GM10266 (cell line): ENCODE data around the gene MCU.
"Not testable (repeated sequence)": the region's sequence is repeated elsewhere in the genome, so short reads cannot be mapped to it uniquely, and the experiment has no call there.

Source experiments
- DNase-seq: peaks from one replicate; pipeline ENCODE4 v3.0.0; 2012; ENCODE audit errors: extremely low spot score
- TF ChIP-seq, protein P1 (sequence below): IDR thresholded peaks from 2 replicates; pipeline ENCODE4 v1.5.1; 2012; ENCODE audit warnings: mild to moderate bottlenecking, low read depth; ENCODE audit not compliant: control insufficient read depth, insufficient read depth; ENCODE audit errors: missing control alignments

MCU gene

DNA sequence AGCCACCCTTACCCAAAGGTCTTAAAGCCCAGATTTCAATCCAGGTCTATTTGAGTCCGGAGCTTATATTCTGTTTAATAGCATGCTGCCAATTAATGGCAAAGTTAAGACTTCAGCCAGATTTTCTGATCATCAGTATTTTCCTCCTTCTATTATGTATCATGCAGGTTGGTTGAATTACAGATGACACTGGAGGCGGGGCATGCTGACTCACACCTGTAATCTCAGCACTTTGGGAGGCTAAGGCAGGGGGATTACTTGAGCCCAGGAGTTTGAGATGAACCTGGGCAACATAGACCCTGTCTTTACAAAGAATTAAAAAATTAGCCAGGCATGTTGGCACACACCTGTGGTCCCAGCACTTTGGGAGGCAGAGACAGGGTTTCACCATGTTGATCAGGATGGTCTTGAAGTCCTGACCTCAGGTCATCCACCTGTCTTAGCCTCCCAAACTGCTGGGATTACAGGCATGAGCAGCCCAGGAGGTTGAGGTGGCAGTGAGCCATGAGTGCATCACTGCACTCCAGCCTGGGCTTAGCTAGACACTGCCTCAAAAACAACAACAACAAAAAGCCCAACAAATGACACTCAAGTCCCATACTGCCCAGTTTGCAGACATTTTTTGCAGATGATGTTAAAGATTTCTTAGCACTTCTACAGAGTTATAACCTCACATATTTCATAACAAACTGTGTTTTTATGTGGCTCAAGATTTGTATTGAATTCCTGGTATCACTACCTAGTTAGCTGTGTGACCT is 62.5 kb downstream of the MCU start:
- TF ChIP-seq, protein P1, sequence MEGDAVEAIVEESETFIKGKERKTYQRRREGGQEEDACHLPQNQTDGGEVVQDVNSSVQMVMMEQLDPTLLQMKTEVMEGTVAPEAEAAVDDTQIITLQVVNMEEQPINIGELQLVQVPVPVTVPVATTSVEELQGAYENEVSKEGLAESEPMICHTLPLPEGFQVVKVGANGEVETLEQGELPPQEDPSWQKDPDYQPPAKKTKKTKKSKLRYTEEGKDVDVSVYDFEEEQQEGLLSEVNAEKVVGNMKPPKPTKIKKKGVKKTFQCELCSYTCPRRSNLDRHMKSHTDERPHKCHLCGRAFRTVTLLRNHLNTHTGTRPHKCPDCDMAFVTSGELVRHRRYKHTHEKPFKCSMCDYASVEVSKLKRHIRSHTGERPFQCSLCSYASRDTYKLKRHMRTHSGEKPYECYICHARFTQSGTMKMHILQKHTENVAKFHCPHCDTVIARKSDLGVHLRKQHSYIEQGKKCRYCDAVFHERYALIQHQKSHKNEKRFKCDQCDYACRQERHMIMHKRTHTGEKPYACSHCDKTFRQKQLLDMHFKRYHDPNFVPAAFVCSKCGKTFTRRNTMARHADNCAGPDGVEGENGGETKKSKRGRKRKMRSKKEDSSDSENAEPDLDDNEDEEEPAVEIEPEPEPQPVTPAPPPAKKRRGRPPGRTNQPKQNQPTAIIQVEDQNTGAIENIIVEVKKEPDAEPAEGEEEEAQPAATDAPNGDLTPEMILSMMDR, result no peak
- DNase-seq, result no peak

DNA sequence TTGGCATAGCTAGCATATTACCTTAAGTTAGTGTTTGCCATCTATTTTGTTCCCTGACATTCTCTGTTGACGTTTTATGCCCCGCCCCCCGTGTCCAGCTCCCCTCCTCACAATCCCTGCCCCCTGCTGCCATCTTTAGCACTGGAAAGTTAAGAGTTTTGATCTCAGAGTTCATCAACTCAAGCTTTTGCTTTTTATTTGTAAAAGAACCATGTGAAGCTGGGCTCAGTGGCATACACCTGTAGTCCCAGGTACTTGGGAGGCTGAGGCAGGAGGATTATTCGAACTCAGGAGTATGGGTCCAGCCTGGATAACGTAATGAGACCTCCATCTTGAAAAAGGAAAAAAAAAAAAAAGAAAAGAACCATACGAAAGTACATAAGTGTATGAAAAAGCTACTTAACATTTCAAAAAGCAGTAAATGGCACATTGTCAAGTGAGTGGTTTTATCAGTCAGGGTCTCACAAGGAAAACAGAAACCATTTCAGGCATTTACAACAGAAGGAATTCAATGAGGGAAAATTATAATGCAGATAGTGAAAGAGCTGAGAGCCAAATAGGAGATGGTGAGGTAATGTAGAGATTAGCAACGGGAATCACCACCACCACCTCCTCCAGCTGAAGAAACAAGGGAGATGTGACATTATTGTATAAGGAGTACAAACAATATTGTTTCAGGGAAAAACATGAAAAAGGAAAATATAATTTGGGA is 64.9 kb downstream of the MCU start:
- TF ChIP-seq, protein P1, result no peak
- no peak for DNase-seq

DNA sequence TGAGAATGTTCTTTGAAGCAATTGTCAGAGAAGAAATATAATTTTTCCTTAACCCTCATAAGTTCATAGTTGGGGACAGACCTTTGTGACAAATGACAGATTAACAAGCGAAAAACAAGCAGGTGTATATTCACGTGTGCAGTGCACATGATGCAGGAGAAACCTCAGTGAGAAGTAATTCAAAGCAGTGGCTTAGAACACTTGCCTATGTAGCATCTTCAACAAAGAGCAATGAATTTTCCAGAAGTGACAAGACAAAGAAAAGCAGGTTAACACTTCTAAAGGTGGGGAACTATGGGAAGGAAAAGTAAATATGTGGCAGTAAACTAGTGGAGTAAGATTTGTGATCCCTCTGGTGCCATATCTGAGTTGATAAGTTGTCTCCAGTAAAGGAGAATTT is 65.8 kb downstream of the MCU start:
- no peak for DNase-seq
- TF ChIP-seq, protein P1, result no peak

DNA sequence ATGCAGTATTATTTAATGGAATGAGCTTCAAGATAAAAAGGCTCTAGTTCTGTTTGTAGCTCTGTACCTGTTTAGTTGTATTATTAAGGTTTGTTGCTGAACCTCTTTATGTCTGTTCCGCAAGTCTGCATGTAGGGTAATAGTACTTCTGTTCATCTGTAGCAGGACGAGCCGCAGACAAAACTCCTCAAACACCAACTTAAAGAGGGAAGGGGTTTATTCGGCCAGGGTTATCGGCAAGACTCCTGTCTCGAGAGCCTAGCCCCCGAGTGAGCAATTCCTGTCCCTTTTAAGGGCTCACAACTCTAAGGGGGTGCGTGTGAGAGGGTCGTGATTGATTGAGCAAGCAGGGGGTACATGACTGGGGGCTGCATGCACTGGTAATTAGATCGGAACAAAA is 67.0 kb downstream of the MCU start:
- DNase-seq, result not testable (repeated sequence)

DNA sequence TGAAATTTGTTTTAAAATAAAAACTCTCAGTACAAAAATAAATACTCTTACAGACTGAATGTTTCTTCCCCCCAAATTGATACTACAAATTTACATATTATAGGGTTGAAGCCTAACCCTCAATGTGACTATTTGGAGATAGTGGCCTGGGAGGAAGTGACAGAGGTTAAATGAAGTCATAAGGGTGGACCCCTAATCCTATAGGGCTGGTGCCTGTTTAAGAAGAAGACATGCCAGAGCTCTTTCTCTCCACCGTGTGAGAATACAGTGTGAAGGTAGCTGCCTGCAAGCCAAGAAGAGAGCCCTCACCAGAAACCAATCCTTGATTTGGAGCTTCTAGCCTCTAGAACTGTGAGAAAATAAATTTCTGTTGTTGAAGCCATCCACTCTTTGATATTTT is 67.6 kb downstream of the MCU start:
- no peak for DNase-seq

DNA sequence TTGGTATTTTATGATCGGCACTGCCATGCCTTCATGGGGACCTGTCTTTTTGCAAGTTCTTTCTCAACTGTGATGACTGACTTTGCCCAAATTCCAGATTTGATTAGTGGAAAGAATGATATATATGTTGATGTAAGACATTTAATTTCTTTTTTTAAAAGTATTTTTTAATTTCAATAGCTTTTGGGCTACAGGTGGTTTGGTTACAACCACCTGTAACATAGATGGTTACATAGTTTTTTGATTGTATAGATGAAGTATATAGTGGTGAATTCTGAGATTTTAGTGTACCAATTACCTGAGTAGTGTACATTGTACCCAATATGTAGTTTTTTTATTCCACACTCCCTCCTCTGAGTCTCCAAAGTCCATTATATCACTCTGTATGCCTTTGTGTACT is 69.6 kb downstream of the MCU start:
- DNase-seq, result no peak
- TF ChIP-seq, protein P1, result no peak

More for the DNA sequence above, 67.6 kb downstream of the MCU start:
- TF ChIP-seq, protein P1, result no peak

DNA sequence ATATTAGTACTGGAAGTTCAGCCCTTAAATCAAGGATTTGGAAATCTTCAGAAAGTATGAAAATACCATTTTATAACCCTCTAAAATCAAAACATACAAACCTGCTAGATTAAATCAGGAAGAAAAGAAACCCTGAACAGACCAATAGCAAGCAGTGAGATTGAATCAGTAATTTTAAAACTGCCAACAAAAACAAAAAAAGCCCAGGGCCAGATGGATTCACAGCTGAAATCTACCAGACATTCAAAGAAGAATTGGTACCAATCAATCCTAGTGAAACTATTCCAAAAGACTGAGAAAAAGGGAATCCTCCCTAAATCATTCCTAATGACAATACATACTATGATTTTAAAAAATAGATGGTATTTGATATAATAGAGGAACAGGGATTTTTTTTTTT is 70.1 kb downstream of the MCU start:
- DNase-seq, result no peak
- TF ChIP-seq, protein P1, result no peak
